ENCODE data around the gene ASPDH. TPM values are rescaled to one million over a fixed set of nuclear protein-coding genes. Genes with fewer than 3 reads are reported as not detected.
"Not testable (repeated sequence)": the region's sequence is repeated elsewhere in the genome, so short reads cannot be mapped to it uniquely, and the experiment has no call there.

ASPDH gene
- polyA plus RNA-seq, 10 donors: 0.32 to 2.0 (median 0.52) TPM; not detected in 1

- DNase-seq: no peak
Observed at GRCh38 chr19:50478901-50479715, 34.6 kb downstream of the ASPDH start.

GRCh38 chr19:50477751-50478515 is 35.8 kb downstream of the ASPDH start:
- DNase-seq: no peak

- no peak for DNase-seq
Observed at GRCh38 chr19:50476907-50477238, 36.8 kb downstream of the ASPDH start.

GRCh38 chr19:50476224-50476906 is 37.3 kb downstream of the ASPDH start, which contains the start of the genes EMC10 and GARIN5A:
Gene EMC10 (plus strand): TSS chr19:50476507. CDS start chr19:50476545, 38 bp downstream.
Gene GARIN5A (minus strand): TSS chr19:50476848. CDS start chr19:50476388, 460 bp downstream.
- peak; percentile 91 to 97 (median 94) for DNase-seq

- DNase-seq: no peak
Observed at GRCh38 chr19:50475736-50476223, 37.9 kb downstream of the ASPDH start.

GRCh38 chr19:50475101-50475568 is 38.6 kb downstream of the ASPDH start:
- no peak for DNase-seq

- DNase-seq: not testable (repeated sequence)
Observed at GRCh38 chr19:50473336-50473735, 40.4 kb downstream of the ASPDH start.

GRCh38 chr19:50468818-50469217 is 44.9 kb downstream of the ASPDH start:
- no peak for DNase-seq

- DNase-seq: no peak
Observed at GRCh38 chr19:50467566-50467965, 46.1 kb downstream of the ASPDH start.

- DNase-seq: no peak
Observed at GRCh38 chr19:50466706-50467039, 47.0 kb downstream of the ASPDH start.

GRCh38 chr19:50465986-50466705 is 47.6 kb downstream of the ASPDH start:
- DNase-seq: peak; percentile 66 to 75 (median 74)

GRCh38 chr19:50465000-50465399 is 48.7 kb downstream of the ASPDH start:
- DNase-seq: no peak

GRCh38 chr19:50464348-50464747 is 49.4 kb downstream of the ASPDH start:
- DNase-seq: no peak

- DNase-seq: no peak
Observed at GRCh38 chr19:50462970-50463369, 50.7 kb downstream of the ASPDH start.

Other genes starting within 250 kb of the ASPDH start
- gene KCNC3, start 184.5 kb downstream of the ASPDH start, polyA plus RNA-seq (ENCODE audit: insufficient read length in 10 of 10): 1 to 10 TPM in 9 of 10 donors, under 1 TPM in 1; 0.98 to 1.7 (median 1.2) TPM
- gene NAPSA, start 148.3 kb downstream of the ASPDH start, polyA plus RNA-seq (ENCODE audit: insufficient read length in 10 of 10): 1 to 10 TPM in 3 of 10 donors, under 1 TPM in 7; 0.27 to 1.9 (median 0.60) TPM
- gene NR1H2, start 137.5 kb downstream of the ASPDH start, polyA plus RNA-seq (ENCODE audit: insufficient read length in 10 of 10): 10 to 100 TPM; 14.8 to 24.6 (median 18.7) TPM
- 10 to 100 TPM; 13.8 to 25.0 (median 17.2) TPM for gene POLD1, start 129.6 kb downstream of the ASPDH start, polyA plus RNA-seq (ENCODE audit: insufficient read length in 10 of 10)
- 1 to 10 TPM in 1 of 10 donors, under 1 TPM in 9; 0.18 to 1.4 (median 0.60) TPM for gene SPIB, start 95.0 kb downstream of the ASPDH start, polyA plus RNA-seq (ENCODE audit: insufficient read length in 10 of 10)
- gene MYBPC2, start 81.0 kb downstream of the ASPDH start, polyA plus RNA-seq (ENCODE audit: insufficient read length in 10 of 10): 100 to 1,000 TPM in 1 of 10 donors, 10 to 100 TPM in 9; 25.1 to 132 (median 42.4) TPM
- gene EMC10, start 37.4 kb downstream of the ASPDH start, polyA plus RNA-seq (ENCODE audit: insufficient read length in 10 of 10): 100 to 1,000 TPM in 3 of 10 donors, 10 to 100 TPM in 7; 64.7 to 133 (median 91.9) TPM
- gene GARIN5A, start 37.1 kb downstream of the ASPDH start, polyA plus RNA-seq (ENCODE audit: insufficient read length in 10 of 10): 1 to 10 TPM; 3.4 to 6.1 (median 4.3) TPM
- gene JOSD2, start 2.7 kb downstream of the ASPDH start, polyA plus RNA-seq (ENCODE audit: insufficient read length in 10 of 10): 10 to 100 TPM; 14.5 to 30.5 (median 19.1) TPM
- gene LRRC4B, start 54.5 kb upstream of the ASPDH start, polyA plus RNA-seq (ENCODE audit: insufficient read length in 10 of 10): 10 to 100 TPM in 4 of 10 donors, 1 to 10 TPM in 6; 5.8 to 12.1 (median 9.0) TPM
- under 1 TPM in 4 of 10 donors, not detected in 6; 0.08 to 0.24 (median 0.11) TPM for gene SYT3, start 126.0 kb upstream of the ASPDH start, polyA plus RNA-seq (ENCODE audit: insufficient read length in 10 of 10)
- gene C19orf81, start 135.5 kb upstream of the ASPDH start, polyA plus RNA-seq (ENCODE audit: insufficient read length in 10 of 10): 1 to 10 TPM in 7 of 10 donors, under 1 TPM in 3; 0.65 to 3.1 (median 1.3) TPM
- 10 to 100 TPM; 13.4 to 36.5 (median 27.3) TPM for gene SHANK1, start 205.9 kb upstream of the ASPDH start, polyA plus RNA-seq (ENCODE audit: insufficient read length in 10 of 10)
- 10 to 100 TPM; 17.4 to 47.6 (median 27.5) TPM for gene CLEC11A, start 209.5 kb upstream of the ASPDH start, polyA plus RNA-seq (ENCODE audit: insufficient read length in 10 of 10)

Measured in muscle of back (tissue), 11 donors.